IMR-90 (cell line): ENCODE measurements around the gene PTPN13. TPM values are rescaled to one million over a fixed set of nuclear protein-coding genes. Genes with fewer than 3 reads are reported as not detected.

Experiments used
- ATAC-seq: fragments of 200-7000 bp; cut with Tn5 transposase; 2 replicates; pipeline ENCODE4 v1.9.1; 2020; ENCODE audit warnings: low read depth, mild to moderate bottlenecking, moderate library complexity
- BruUV-seq: library from RNA; stranded (reverse); fragments of 400-500 nt; replicated peaks from 2 replicates; lab custom pipeline; 2021; lab: Mats Ljungman, UMichigan
- CTCF ChIA-PET: fragments of 300-600 bp; formaldehyde crosslinking; extraction: SDS; loops from one replicate; lab custom pipeline; 2021; ENCODE audit warnings: antibody characterized with exemption; lab: Yijun Ruan, JAX
- POLR2A ChIA-PET: fragments of 300-600 bp; sonication (Branson Sonifier 250); formaldehyde crosslinking; loops from one replicate; lab custom pipeline; 2022; ENCODE audit warnings: antibody characterized with exemption; ENCODE audit not compliant: unreplicated experiment; lab: Charles Lee
- DNase-seq: peaks from one replicate; pipeline ENCODE4 v3.0.0; 2013
- H2AFZ ChIP-seq: replicated peaks from 2 replicates; pipeline ENCODE3; 2013; ENCODE audit warnings: low read length, mild to moderate bottlenecking; ENCODE audit not compliant: poor library complexity
- H2AK5ac ChIP-seq: 2 replicates; pipeline ENCODE4 v1.6.1; 2013; ENCODE audit warnings: low read depth, low read length, inconsistent platforms
- H2AK9ac ChIP-seq: replicated peaks from 2 replicates; pipeline ENCODE3; 2013; ENCODE audit warnings: mild to moderate bottlenecking, low read depth, low read length, moderate library complexity; ENCODE audit not compliant: poor library complexity
- H2BK120ac ChIP-seq: 2 replicates; pipeline ENCODE4 v1.6.1; 2013; ENCODE audit warnings: low read depth, low read length, inconsistent platforms
- H2BK15ac ChIP-seq: 3 replicates; pipeline ENCODE4 v1.6.1; 2013; ENCODE audit warnings: low read depth, low read length, inconsistent platforms
- H2BK20ac ChIP-seq: 2 replicates; pipeline ENCODE4 v1.6.1; 2013; ENCODE audit warnings: low read depth, mild to moderate bottlenecking, inconsistent platforms, low read length, moderate library complexity
- H2BK5ac ChIP-seq: 2 replicates; pipeline ENCODE4 v1.6.1; 2013; ENCODE audit warnings: mild to moderate bottlenecking, low read depth, low read length, inconsistent platforms; ENCODE audit not compliant: poor library complexity, severe bottlenecking
- H3K14ac ChIP-seq: replicated peaks from 2 replicates; pipeline ENCODE4 v1.6.1; 2013; ENCODE audit warnings: low read depth, low read length, inconsistent platforms
- H3K18ac ChIP-seq: 2 replicates; pipeline ENCODE4 v1.6.1; 2013; ENCODE audit warnings: low read depth, low read length, control low read depth
- H3K23ac ChIP-seq: 2 replicates; pipeline ENCODE4 v1.6.1; 2013; ENCODE audit warnings: low read depth, low read length, inconsistent platforms
- H3K27ac ChIP-seq: 2 replicates; pipeline ENCODE4 v1.5.1; 2013; ENCODE audit warnings: mild to moderate bottlenecking, control low read depth, low read length; ENCODE audit not compliant: insufficient read depth
- H3K27me3 ChIP-seq: 2 replicates; pipeline ENCODE4 v1.6.1; 2013; ENCODE audit warnings: low read length; ENCODE audit not compliant: control insufficient read depth, insufficient read depth
- H3K36me3 ChIP-seq: 2 replicates; pipeline ENCODE4 v1.6.1; 2013; ENCODE audit warnings: low read length, mixed read lengths; ENCODE audit not compliant: control insufficient read depth, insufficient read depth
- H3K4ac ChIP-seq: 2 replicates; pipeline ENCODE4 v1.6.1; 2013; ENCODE audit warnings: low read depth, low read length, inconsistent platforms
- H3K4me1 ChIP-seq: 2 replicates; pipeline ENCODE4 v1.6.1; 2013; ENCODE audit warnings: low read length, mixed read lengths; ENCODE audit not compliant: control insufficient read depth, insufficient read depth
- H3K4me2 ChIP-seq: 2 replicates; pipeline ENCODE4 v1.6.1; 2013; ENCODE audit warnings: low read depth, mild to moderate bottlenecking, control low read depth, low read length, moderate library complexity
- H3K4me3 ChIP-seq: 2 replicates; pipeline ENCODE4 v1.5.1; 2013; ENCODE audit warnings: low read depth, mild to moderate bottlenecking, control low read depth, low read length, moderate library complexity; ENCODE audit not compliant: insufficient read depth
- H3K56ac ChIP-seq: 2 replicates; pipeline ENCODE4 v1.6.1; 2013; ENCODE audit warnings: low read length, inconsistent platforms; ENCODE audit not compliant: insufficient read depth; ENCODE audit errors: extremely low read depth
- H3K79me1 ChIP-seq, 2 experiments: 2 replicates each; pipeline ENCODE4 v1.6.1; 2013; ENCODE audit warnings: low read length in 2 of 2, inconsistent platforms in 1 of 2, low read depth in 1 of 2
- H3K9ac ChIP-seq: 2 replicates; pipeline ENCODE4 v1.6.1; 2013; ENCODE audit warnings: low read depth, low read length, control low read depth
- H3K9me1 ChIP-seq: 2 replicates; pipeline ENCODE4 v1.6.1; 2013; ENCODE audit warnings: low read length, inconsistent platforms; ENCODE audit not compliant: insufficient read depth
- H3K9me3 ChIP-seq: 2 replicates; pipeline ENCODE4 v1.6.1; 2013; ENCODE audit warnings: low read length; ENCODE audit not compliant: control insufficient read depth, insufficient read depth
- H4K20me1 ChIP-seq: 2 replicates; pipeline ENCODE4 v1.6.1; 2013; ENCODE audit warnings: low read length, inconsistent platforms; ENCODE audit not compliant: insufficient read depth
- H4K5ac ChIP-seq: 2 replicates; pipeline ENCODE4 v1.6.1; 2013; ENCODE audit warnings: mild to moderate bottlenecking, low read depth, low read length, control low read depth
- H4K8ac ChIP-seq, 2 experiments: 2 replicates each; pipeline ENCODE4 v1.6.1; 2013; ENCODE audit warnings: low read depth in 2 of 2, low read length in 2 of 2, control low read depth in 1 of 2, inconsistent platforms in 1 of 2
- H4K91ac ChIP-seq: 2 replicates; pipeline ENCODE4 v1.6.1; 2013; ENCODE audit warnings: low read depth, low read length, inconsistent platforms; ENCODE audit not compliant: insufficient read depth
- BHLHE40 ChIP-seq: fragments of 150-350 bp; IDR thresholded peaks from 2 replicates; pipeline ENCODE4 v1.6.1; 2016; ENCODE audit warnings: mild to moderate bottlenecking, low read depth, low read length
- CEBPB ChIP-seq: IDR thresholded peaks from 2 replicates; pipeline ENCODE4 v1.6.1; 2012; ENCODE audit warnings: low read depth, low read length, improper control_type of control experiment
- CHD1 ChIP-seq: IDR thresholded peaks from 2 replicates; pipeline ENCODE4 v1.6.1; 2012; ENCODE audit warnings: low read depth, low read length, improper control_type of control experiment
- ELK1 ChIP-seq: fragments of 150-350 bp; IDR thresholded peaks from 2 replicates; pipeline ENCODE4 v1.6.1; 2016; ENCODE audit warnings: low read depth, mild to moderate bottlenecking, low read length, moderate library complexity, borderline replicate concordance
- FOS ChIP-seq: fragments of 150-350 bp; IDR thresholded peaks from 2 replicates; pipeline ENCODE4 v1.6.1; 2016; ENCODE audit warnings: low read depth, low read length
- MAFK ChIP-seq: IDR thresholded peaks from 2 replicates; pipeline ENCODE4 v1.6.1; 2012; ENCODE audit warnings: low read depth, low read length, improper control_type of control experiment
- MAZ ChIP-seq: IDR thresholded peaks from 2 replicates; pipeline ENCODE4 v1.6.1; 2012; ENCODE audit warnings: low read depth, mild to moderate bottlenecking, low read length, improper control_type of control experiment, moderate library complexity, borderline replicate concordance
- MXI1 ChIP-seq: IDR thresholded peaks from 2 replicates; pipeline ENCODE4 v1.6.1; 2012; ENCODE audit warnings: low read depth, mild to moderate bottlenecking, low read length, moderate library complexity, borderline replicate concordance
- NFE2L2 ChIP-seq: fragments of 150-350 bp; IDR thresholded peaks from 2 replicates; pipeline ENCODE4 v1.6.1; 2016; ENCODE audit warnings: low read depth, mild to moderate bottlenecking, low read length
- RAD21 ChIP-seq: IDR thresholded peaks from 2 replicates; pipeline ENCODE4 v1.6.1; 2012; ENCODE audit warnings: low read length, improper control_type of control experiment
- RCOR1 ChIP-seq: IDR thresholded peaks from 2 replicates; pipeline ENCODE4 v1.6.1; 2012; ENCODE audit warnings: mild to moderate bottlenecking, low read length, improper control_type of control experiment; ENCODE audit not compliant: insufficient replicate concordance
- SMC3 ChIP-seq: fragments of 150-350 bp; IDR thresholded peaks from 2 replicates; pipeline ENCODE4 v1.6.1; 2016; ENCODE audit warnings: low read depth, mild to moderate bottlenecking, antibody characterized with exemption, low read length, moderate library complexity
- USF2 ChIP-seq: fragments of 150-350 bp; IDR thresholded peaks from 2 replicates; pipeline ENCODE4 v1.6.1; 2017; ENCODE audit warnings: mild to moderate bottlenecking, antibody characterized with exemption, low read length, low read depth
- WGBS, 2 experiments: methylation state at CpG; one replicate each; pipeline versions ENCODE4 v1.1.5 to v1.1.7; 2013; ENCODE audit warnings: missing lambda C conversion rate in 2 of 2; ENCODE audit not compliant: insufficient read length in 1 of 2; ENCODE audit errors: extremely low coverage in 2 of 2; 5-methylcytosine and 5-hydroxymethylcytosine counted together
- dilution Hi-C: fragments of 300-500 bp; cut with HindIII; formaldehyde crosslinking; loops from one replicate; pipeline ENCODE4 v1.14.3; 2018; ENCODE audit warnings: low sequenced_read_pairs; ENCODE audit not compliant: unreplicated experiment
- in situ Hi-C: fragments of 300-500 bp; cut with MboI; formaldehyde crosslinking; loops from 3 replicates; pipeline ENCODE4 v1.14.3; 2019; ENCODE audit warnings: low sequenced_read_pairs, inconsistent platforms, mixed read lengths
- intact Hi-C: fragments of 100-400 bp; cut with micrococcal nuclease; formaldehyde crosslinking; loops from 2 replicates; pipeline ENCODE4 v1.10.0; 2022
- polyA plus RNA-seq, 3 experiments: library from polyadenylated mRNA; depleted of rRNA; stranded (reverse); fragments of >200 nt; gene quantifications; 2 replicates each; pipeline ENCODE4 v1.2.3, GENCODE V29; 2012; ENCODE audit warnings: low replicate concordance in 1 of 3
- total RNA-seq: library from RNA; depleted of rRNA; stranded (reverse); fragments of >200 nt; gene quantifications from 2 replicates; pipeline ENCODE4 v1.2.3, GENCODE V29; 2012

Gene PTPN13
- total and polyA plus RNA-seq, 2 of the 4 experiments (the other 2 are of a cell fraction) = 7.7 to 29.0 TPM

- intact Hi-C loops = no loop called here
- DNase-seq = no peak
- Histone ChIP-seq H4K91ac (no peak overlapping the region), H3K27me3 (no peaks in the 10 kb centered on the region), H3K18ac (no peak overlapping the region), H3K9me1 (no peaks in the 10 kb centered on the region), H3K23ac (no peak overlapping the region), H3K56ac (no peak overlapping the region), H2BK20ac (no peak overlapping the region), H3K27ac (no peak overlapping the region), H2AFZ (no peak overlapping the region), H2BK120ac (no peak overlapping the region), H4K8ac (no peak overlapping the region), H3K79me1 (peaks cover 5 to 25% of the 10 kb centered on the region in 2 experiments), H3K36me3 (no peaks in the 10 kb centered on the region), H4K20me1 (no peaks in the 10 kb centered on the region), H2AK5ac (no peak overlapping the region), H2BK15ac (no peak overlapping the region), H3K14ac (no peak overlapping the region), H2BK5ac (no peak overlapping the region), H2AK9ac (no peak overlapping the region), H3K9ac (no peak overlapping the region), H3K9me3 (no peaks in the 10 kb centered on the region), H3K4me1 (no peaks in the 10 kb centered on the region), H3K4me2 (no peak overlapping the region), H3K4me3 (no peak overlapping the region), H4K5ac (no peak overlapping the region), H3K4ac (no peak overlapping the region)
- WGBS, 2 experiments = no CpG with 5 or more reads among the region's 3 CpGs
- no peak for TF ChIP-seq RCOR1
- TF ChIP-seq NFE2L2 = no peak
- no peak for TF ChIP-seq SMC3
- TF ChIP-seq MXI1 = no peak
- no peak for TF ChIP-seq MAZ
- TF ChIP-seq FOS = no peak
- no peak for TF ChIP-seq CHD1
- TF ChIP-seq CEBPB = no peak
- no peak for TF ChIP-seq BHLHE40
- TF ChIP-seq USF2 = no peak
- TF ChIP-seq MAFK = no peak
- no peak for TF ChIP-seq ELK1
- TF ChIP-seq RAD21 = no peak
- no peak for ATAC-seq
- dilution Hi-C loops = no loop called here
- BruUV-seq = no TSS peak
- ChIA-PET POLR2A (no interaction called here), CTCF (no interaction called here)
- in situ Hi-C loops = no loop called here
Measured at GRCh38 chr4:86614865-86615264, 20.8 kb downstream of the PTPN13 start.
